Measurements from ENCODE around the gene ANKRD40CL. TPM values are rescaled to one million over a fixed set of nuclear protein-coding genes. Genes with fewer than 3 reads are reported as not detected.

Gene ANKRD40CL
- total and polyA plus RNA-seq, 9 of the 15 experiments (the other 6 are each of a cell fraction or from before 2014, with no cell fraction given): not detected

DNA sequence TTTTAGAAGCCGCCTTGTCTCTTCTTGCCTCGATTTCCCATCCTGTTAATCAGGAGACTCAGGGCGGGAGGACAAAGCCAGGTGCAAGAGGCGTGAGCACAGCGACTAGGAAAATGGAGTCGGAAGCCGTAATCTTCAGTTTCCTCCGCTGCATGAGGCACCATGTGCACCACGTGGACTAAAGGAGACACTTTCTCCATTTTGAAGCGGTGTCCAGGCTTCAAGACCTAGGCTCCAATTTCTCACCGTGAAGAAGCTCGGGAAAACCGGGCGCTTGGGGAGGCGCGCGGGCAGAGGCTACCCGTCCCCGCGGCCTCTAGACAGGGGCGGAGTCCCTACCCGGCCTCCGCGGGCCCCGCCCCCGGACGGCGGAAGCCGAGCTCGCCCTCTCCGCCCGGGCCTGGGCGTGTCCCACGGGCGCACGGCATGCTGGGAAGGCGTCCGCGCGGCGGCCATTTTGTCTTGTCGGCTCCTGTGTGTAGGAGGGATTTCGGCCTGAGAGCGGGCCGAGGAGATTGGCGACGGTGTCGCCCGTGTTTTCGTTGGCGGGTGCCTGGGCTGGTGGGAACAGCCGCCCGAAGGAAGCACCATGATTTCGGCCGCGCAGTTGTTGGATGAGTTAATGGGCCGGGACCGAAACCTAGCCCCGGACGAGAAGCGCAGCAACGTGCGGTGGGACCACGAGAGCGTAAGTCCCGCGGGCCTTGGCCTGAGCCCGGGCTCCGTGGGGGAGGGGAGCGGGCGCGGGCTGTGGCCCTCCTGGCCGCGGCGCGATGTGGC, 48.0 kb downstream of the ANKRD40CL start, which contains the start of gene LUC7L3 (continued):
- TF ChIP-seq ZNF398 (CRISPR knock-in tag; IDR thresholded peaks at IDR 0.05) (no peak), MECOM (CRISPR knock-in tag; IDR thresholded peaks at IDR 0.05) (0 out of 2 replicates have a peak, but pooled peaks have one; percentile 16), SMC3 (conservative IDR thresholded peaks at IDR 0.05; ENCODE audit: insufficient read depth, low read depth, low read length) (no peak), DIDO1 (tag; IDR thresholded peaks at IDR 0.05; ENCODE audit: low read depth) (no peak), SP2 (IDR thresholded peaks at IDR 0.05; ENCODE audit: extremely low read depth, low read depth, low read length, poor library complexity, severe bottlenecking) (no peak), HDAC8 (tag; IDR thresholded peaks at IDR 0.05) (no peak; the same call in 1 of the 2 replicates), MTA2 (IDR thresholded peaks at IDR 0.05; ENCODE audit: low read depth) (no peak), CHD2 (IDR thresholded peaks at IDR 0.05; ENCODE audit: low read depth, low read length) (peak; percentile 83), ETV6 (IDR thresholded peaks at IDR 0.05; ENCODE audit: borderline replicate concordance in 1 of 2, low read depth in 2 of 2, low read length in 1 of 2) (no peak), ETV6 (CRISPR knock-in tag; IDR thresholded peaks at IDR 0.05; ENCODE audit: borderline replicate concordance) (peak; percentile 65; the same call in 1 of the 2 replicates), NFIC (IDR thresholded peaks at IDR 0.05) (peak; percentile 67), NFATC3 (IDR thresholded peaks at IDR 0.05) (no peak), LCOR (CRISPR knock-in tag; IDR thresholded peaks at IDR 0.05) (no peak), NFXL1 (CRISPR knock-in tag; IDR thresholded peaks at IDR 0.05) (no peak), RAD21 (CRISPR knock-in tag; conservative IDR thresholded peaks at IDR 0.05 in 1 of 2, IDR thresholded peaks at IDR 0.05 in 1 of 2) (no peak), TCF15 (CRISPR knock-in tag; IDR thresholded peaks at IDR 0.05) (no peak), BDP1 (IDR thresholded peaks at IDR 0.05; ENCODE audit: insufficient read depth, insufficient read length) (no peak), MCM2 (IDR thresholded peaks at IDR 0.05; ENCODE audit: low read depth) (no peak), ZNF76 (CRISPR knock-in tag; IDR thresholded peaks at IDR 0.05; ENCODE audit: borderline replicate concordance) (no peak), CAMTA2 (CRISPR knock-in tag; conservative IDR thresholded peaks at IDR 0.05) (no peak), SIRT6 (IDR thresholded peaks at IDR 0.05; ENCODE audit: low read depth, low read length) (no peak), ZNF121 (CRISPR knock-in tag; conservative IDR thresholded peaks at IDR 0.05) (no peak), ZFP36 (IDR thresholded peaks at IDR 0.05; ENCODE audit: low read depth, low read length, partially characterized antibody) (no peak), ZBED1 (IDR thresholded peaks at IDR 0.05) (peak; percentile 61; the same call in 1 of the 2 replicates)
- TF ChIP-seq, protein P1, sequence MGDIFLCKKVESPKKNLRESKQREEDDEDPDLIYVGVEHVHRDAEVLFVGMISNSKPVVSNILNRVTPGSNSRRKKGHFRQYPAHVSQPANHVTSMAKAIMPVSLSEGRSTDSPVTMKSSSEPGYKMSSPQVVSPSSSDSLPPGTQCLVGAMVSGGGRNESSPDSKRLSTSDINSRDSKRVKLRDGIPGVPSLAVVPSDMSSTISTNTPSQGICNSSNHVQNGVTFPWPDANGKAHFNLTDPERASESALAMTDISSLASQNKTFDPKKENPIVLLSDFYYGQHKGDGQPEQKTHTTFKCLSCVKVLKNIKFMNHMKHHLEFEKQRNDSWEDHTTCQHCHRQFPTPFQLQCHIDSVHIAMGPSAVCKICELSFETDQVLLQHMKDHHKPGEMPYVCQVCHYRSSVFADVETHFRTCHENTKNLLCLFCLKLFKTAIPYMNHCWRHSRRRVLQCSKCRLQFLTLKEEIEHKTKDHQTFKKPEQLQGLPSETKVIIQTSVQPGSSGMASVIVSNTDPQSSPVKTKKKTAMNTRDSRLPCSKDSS (IDR thresholded peaks at IDR 0.05; ENCODE audit: low read depth, partially characterized antibody): no peak
- TF ChIP-seq, protein P2, sequence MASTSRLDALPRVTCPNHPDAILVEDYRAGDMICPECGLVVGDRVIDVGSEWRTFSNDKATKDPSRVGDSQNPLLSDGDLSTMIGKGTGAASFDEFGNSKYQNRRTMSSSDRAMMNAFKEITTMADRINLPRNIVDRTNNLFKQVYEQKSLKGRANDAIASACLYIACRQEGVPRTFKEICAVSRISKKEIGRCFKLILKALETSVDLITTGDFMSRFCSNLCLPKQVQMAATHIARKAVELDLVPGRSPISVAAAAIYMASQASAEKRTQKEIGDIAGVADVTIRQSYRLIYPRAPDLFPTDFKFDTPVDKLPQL (IDR thresholded peaks at IDR 0.05; ENCODE audit: extremely low read depth, insufficient read length): no peak

All from K562 (cell line).